LNCAP (cell line): Measurements from ENCODE around the gene NMUR1.

Experiments used
- CTCF ChIP-seq: fragments of 450-650 bp; IDR thresholded peaks from 2 replicates; pipeline ENCODE4 v1.5.1; 2017; ENCODE audit warnings: mild to moderate bottlenecking

NMUR1 gene

GRCh38 chr2:231519975-231520555, 10.2 kb downstream of the NMUR1 start:
- TF ChIP-seq CTCF: no peak

GRCh38 chr2:231518771-231519170, 11.5 kb downstream of the NMUR1 start:
- TF ChIP-seq CTCF: no peak

GRCh38 chr2:231515603-231516002, 14.6 kb downstream of the NMUR1 start:
- no peak for TF ChIP-seq CTCF

- TF ChIP-seq CTCF: no peak
Measured at GRCh38 chr2:231514951-231515297, 15.3 kb downstream of the NMUR1 start.

- TF ChIP-seq CTCF: no peak
Measured at GRCh38 chr2:231514225-231514950, 15.9 kb downstream of the NMUR1 start.

GRCh38 chr2:231513746-231514224, 16.5 kb downstream of the NMUR1 start:
- TF ChIP-seq CTCF: no peak

- TF ChIP-seq CTCF: no peak
Measured at GRCh38 chr2:231512222-231512621, 18.0 kb downstream of the NMUR1 start.

- TF ChIP-seq CTCF: no peak
Measured at GRCh38 chr2:231503766-231504165, 26.5 kb downstream of the NMUR1 start.
